Body of pancreas (tissue), 4 donors: ENCODE measurements around the gene LIPE. TPM values are rescaled to one million over a fixed set of nuclear protein-coding genes. Genes with fewer than 3 reads are reported as not detected.

Source experiments
- ATAC-seq: fragments of 150-250 bp; one replicate; pipeline ENCODE4 v1.9.1; 2016
- DNase-seq, 4 donors: peaks; one replicate each; pipeline ENCODE4 v3.0.0-alpha.2; 2019
- H3K27ac ChIP-seq, 4 donors: fragments of 200-600 bp; sonication (generic); 1 replicate in 3 of 4; 2 replicates in 1 of 4; pipeline versions ENCODE4 v1.5.1 to v1.6.1; 2016 to 2019; ENCODE audit warnings: mild to moderate bottlenecking in 1 of 4, mixed read lengths in 1 of 4, moderate library complexity in 1 of 4
- H3K27me3 ChIP-seq, 2 donors: fragments of 200-600 bp; sonication (generic); one replicate each; pipeline ENCODE4 v1.6.0; 2016; ENCODE audit warnings: mild to moderate bottlenecking in 1 of 2
- H3K36me3 ChIP-seq, 2 donors: fragments of 200-600 bp; sonication (generic); replicated peaks in 1 of 2; 2 replicates each; pipeline ENCODE4 v1.5.1; 2016; ENCODE audit warnings: low read depth in 2 of 2; ENCODE audit not compliant: insufficient read depth in 1 of 2
- H3K4me1 ChIP-seq: fragments of 200-600 bp; sonication (generic); one replicate; pipeline ENCODE4 v1.6.0; 2016
- H3K4me3 ChIP-seq, 2 donors: fragments of 200-600 bp; sonication (generic); 1 replicate in 1 of 2; 2 replicates in 1 of 2; pipeline ENCODE4 v1.5.1; 2016 to 2019
- H3K9me3 ChIP-seq, 3 donors: fragments of 200-600 bp; sonication (generic); 1 replicate in 2 of 3; 2 replicates in 1 of 3; pipeline ENCODE4 v1.5.1; 2016
- CTCF ChIP-seq, 7 experiments: fragments of 450-650 bp in 4 of 7; fragments of 200-600 bp in 3 of 7; sonication (generic) in 3 of 7; IDR thresholded peaks; one replicate each; pipeline ENCODE4 v1.5.1; 2016 to 2019; ENCODE audit warnings: antibody characterized with exemption in 7 of 7
- POLR2A ChIP-seq, 3 donors: fragments of 450-650 bp; IDR thresholded peaks; one replicate each; pipeline ENCODE4 v1.6.1; 2016; ENCODE audit warnings: antibody characterized with exemption in 3 of 3, mild to moderate bottlenecking in 2 of 3
- WGBS, 2 donors: methylation state at CpG; one replicate each; pipeline ENCODE4 v1.1.5; 2017; 5-methylcytosine and 5-hydroxymethylcytosine counted together
- intact Hi-C: fragments of 100-400 bp; cut with DNase I; formaldehyde crosslinking; loops from one replicate; pipeline ENCODE4 v1.15.1; 2023
- total RNA-seq, 2 donors: library from RNA; depleted of rRNA; stranded (reverse); fragments of >200 nt; gene quantifications; one replicate each; pipeline ENCODE4 v1.1.0, GENCODE V29; 2016

The LIPE gene
- total RNA-seq, 2 donors from 2014 or later = 8.3 to 357 TPM

GRCh38 chr19:42380155-42380554 lies 47.0 kb downstream of the LIPE start:
- Histone ChIP-seq H3K4me1 (no peaks in the 10 kb centered on the region), H3K27me3 (peaks cover 0 to 6% of the 10 kb centered on the region in 2 donors), H3K36me3 (no peaks in the 10 kb centered on the region), H3K4me3 (no peak overlapping the region), H3K9me3 (no peaks in the 10 kb centered on the region), H3K27ac (no peak overlapping the region)
- DNase-seq (no peak), ATAC-seq (no peak)
- TF ChIP-seq POLR2A (IDR thresholded peaks at IDR 0.05) (no peak), CTCF (IDR thresholded peaks at IDR 0.05) (no peak)
- intact Hi-C loops = no loop called here
- WGBS, 2 donors = 65 to 71% methylated on average over 6 of the region's 6 CpGs

- no peaks in the 10 kb centered on the region for H3K9me3 ChIP-seq
- DNase-seq = no peak
- TF ChIP-seq CTCF (IDR thresholded peaks at IDR 0.05) = no peak
- TF ChIP-seq POLR2A (IDR thresholded peaks at IDR 0.05) = no peak
- H3K36me3 ChIP-seq = no peaks in the 10 kb centered on the region
- no peaks in the 10 kb centered on the region for H3K4me1 ChIP-seq
- H3K27me3 ChIP-seq = peaks cover 0 to 6% of the 10 kb centered on the region in 2 donors
- intact Hi-C loops = no loop called here
- H3K27ac ChIP-seq = no peak overlapping the region
- 62 to 69% methylated on average over 16 to 17 of the region's 17 CpGs for WGBS, 2 donors
- no peak for ATAC-seq
- no peak overlapping the region for H3K4me3 ChIP-seq
These were observed 48.7 kb downstream of the LIPE start for GRCh38 chr19:42378225-42379215.

- 95 to 98% methylated on average over 14 to 16 of the region's 17 CpGs for WGBS, 2 donors
- Histone ChIP-seq H3K9me3 (no peaks in the 10 kb centered on the region), H3K4me1 (no peaks in the 10 kb centered on the region), H3K4me3 (no peak overlapping the region), H3K36me3 (no peaks in the 10 kb centered on the region), H3K27ac (no peak overlapping the region), H3K27me3 (peaks cover 0 to 6% of the 10 kb centered on the region in 2 donors)
- TF ChIP-seq POLR2A (IDR thresholded peaks at IDR 0.05) (no peak), CTCF (IDR thresholded peaks at IDR 0.05) (no peak)
- no peak for ATAC-seq
- intact Hi-C loops = no loop called here
- no peak for DNase-seq
These were observed 51.0 kb downstream of the LIPE start for GRCh38 chr19:42376177-42376555.

- TF ChIP-seq CTCF (IDR thresholded peaks at IDR 0.05) (no peak), POLR2A (IDR thresholded peaks at IDR 0.05) (no peak)
- DNase-seq (no peak), ATAC-seq (no peak)
- H3K4me3 ChIP-seq = no peak overlapping the region
- no peaks in the 10 kb centered on the region for H3K4me1 ChIP-seq
- H3K27ac ChIP-seq = no peak overlapping the region
- WGBS, 2 donors = 90 to 92% methylated on average over 25 to 52 of the region's 54 CpGs
- H3K27me3 ChIP-seq = peaks cover 0 to 6% of the 10 kb centered on the region in 2 donors
- no peaks in the 10 kb centered on the region for H3K9me3 ChIP-seq
- intact Hi-C loops = no loop called here
- no peaks in the 10 kb centered on the region for H3K36me3 ChIP-seq
These were observed 51.6 kb downstream of the LIPE start for GRCh38 chr19:42375415-42376176.
